Measurements from ENCODE around the gene ZBTB11.
"Not testable (repeated sequence)": the region's sequence is repeated elsewhere in the genome, so short reads cannot be mapped to it uniquely, and the experiment has no call there.

The ZBTB11 gene

GRCh38 chr3:101689286-101689685 lies 12.4 kb upstream of the ZBTB11 start:
- peak; percentile 66 for DNase-seq

- DNase-seq, result peak; percentile 71
These were observed 10.4 kb upstream of the ZBTB11 start for GRCh38 chr3:101687142-101687931.

- no peak for DNase-seq
These were observed 9.0 kb upstream of the ZBTB11 start for GRCh38 chr3:101685870-101686307.

DNA sequence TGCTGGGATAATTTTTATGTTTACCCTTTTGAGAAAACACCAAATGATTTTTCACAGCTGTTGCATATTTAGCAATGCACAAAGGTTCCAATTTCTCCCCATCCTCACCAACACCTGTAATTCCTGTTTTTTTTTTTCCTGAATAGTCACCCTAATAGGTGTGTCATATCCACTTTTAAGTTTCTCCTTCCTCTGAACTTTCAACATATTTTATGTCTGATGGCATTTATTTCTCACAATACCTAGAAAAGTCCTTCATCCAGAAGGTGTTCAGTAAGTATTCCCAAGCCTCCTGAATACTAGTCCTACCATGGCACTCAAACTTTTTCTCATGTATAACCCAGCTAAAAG lies 8.1 kb upstream of the ZBTB11 start:
- no peak for DNase-seq

GRCh38 chr3:101680466-101680865 lies 3.5 kb upstream of the ZBTB11 start:
- no peak for DNase-seq

GRCh38 chr3:101678837-101679236 lies 1.9 kb upstream of the ZBTB11 start:
- not testable (repeated sequence) for DNase-seq

GRCh38 chr3:101677436-101678286 lies 729 bp upstream of the ZBTB11 start:
- no peak for DNase-seq

- DNase-seq, result peak; percentile 98
These were observed 642 bp downstream of the ZBTB11 start for GRCh38 chr3:101676216-101676764.

DNA sequence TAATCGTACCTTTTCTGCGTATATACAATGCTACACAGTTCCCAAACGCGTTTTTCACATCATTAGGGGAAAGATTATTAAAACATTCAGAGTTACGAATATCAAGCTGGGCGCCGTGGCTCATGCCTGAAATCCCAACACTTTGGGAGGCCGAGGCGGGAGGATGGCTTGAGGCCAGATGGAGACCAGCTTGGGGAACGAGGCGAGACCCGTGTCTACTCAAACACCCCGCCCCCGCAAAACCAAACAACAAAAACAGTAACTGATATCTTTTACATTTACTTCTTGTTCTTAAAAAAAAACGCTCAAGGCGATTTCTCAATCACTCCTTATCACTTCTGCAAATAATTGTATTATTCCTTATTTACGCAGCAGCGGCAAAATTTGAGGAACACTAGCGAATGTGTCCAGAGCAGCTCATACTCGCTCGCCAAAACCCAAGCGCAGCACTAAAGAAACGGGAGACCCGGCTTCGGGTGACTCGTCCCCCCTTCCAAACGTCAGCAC lies 1.2 kb downstream of the ZBTB11 start:
- DNase-seq, result no peak

DNA sequence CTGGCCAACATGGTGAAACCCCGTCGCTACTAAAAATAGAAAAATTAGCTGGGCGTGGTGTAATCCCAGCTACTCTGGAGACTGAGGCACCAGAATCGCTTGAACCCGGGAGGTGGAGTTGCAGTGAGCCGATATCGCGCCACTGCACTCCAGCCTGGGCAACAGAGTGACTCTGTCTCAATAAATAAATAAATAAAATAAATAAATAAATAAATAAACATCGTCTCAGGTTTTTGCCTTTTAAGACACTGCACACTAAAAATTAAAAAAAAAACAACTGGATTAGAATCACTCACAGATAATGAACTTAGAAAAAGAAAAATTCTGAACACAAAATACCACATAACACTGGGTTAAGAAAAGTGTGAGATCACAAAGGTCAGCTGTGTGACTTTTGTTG lies 2.4 kb downstream of the ZBTB11 start:
- no peak for DNase-seq

DNA sequence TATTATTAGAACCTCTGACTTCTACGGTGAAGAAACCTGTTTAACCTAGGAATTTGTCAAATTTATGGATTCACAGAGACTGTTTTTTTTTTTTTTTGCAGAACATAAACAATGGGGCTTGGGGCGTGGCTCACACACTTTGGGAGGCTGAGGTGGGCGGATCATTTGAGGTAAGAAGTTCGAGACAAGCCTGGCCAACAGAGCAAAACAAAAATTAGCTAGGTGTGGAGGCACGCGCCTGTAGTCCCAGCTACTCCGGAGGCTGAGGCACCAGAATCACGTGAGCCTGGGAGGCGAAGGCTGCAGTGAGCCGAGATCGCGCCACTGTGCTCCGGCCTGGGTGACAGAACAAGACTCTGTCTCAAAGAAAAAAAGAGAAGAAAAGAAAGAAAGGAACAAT lies 3.0 kb downstream of the ZBTB11 start:
- DNase-seq, result no peak

GRCh38 chr3:101671014-101671413 lies 5.9 kb downstream of the ZBTB11 start:
- no peak for DNase-seq

DNA sequence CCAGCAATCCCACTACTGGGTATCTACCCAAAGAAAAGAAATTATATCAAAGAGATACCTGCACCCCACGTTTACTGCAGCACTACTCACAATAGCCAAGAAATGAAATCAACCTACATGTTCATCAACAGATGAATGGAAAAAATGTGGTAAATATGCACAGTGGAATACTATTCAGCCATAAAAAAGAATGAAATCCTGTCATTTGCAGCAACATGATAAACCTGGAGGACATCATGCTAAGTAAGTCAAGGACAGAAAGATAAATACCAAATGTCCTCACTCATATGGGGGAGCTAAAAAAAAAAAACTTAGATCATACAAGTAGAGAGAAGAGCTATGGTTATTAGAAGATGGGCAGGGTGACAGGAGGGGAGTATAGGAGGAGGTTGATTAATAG lies 9.1 kb downstream of the ZBTB11 start:
- DNase-seq, result no peak

DNA sequence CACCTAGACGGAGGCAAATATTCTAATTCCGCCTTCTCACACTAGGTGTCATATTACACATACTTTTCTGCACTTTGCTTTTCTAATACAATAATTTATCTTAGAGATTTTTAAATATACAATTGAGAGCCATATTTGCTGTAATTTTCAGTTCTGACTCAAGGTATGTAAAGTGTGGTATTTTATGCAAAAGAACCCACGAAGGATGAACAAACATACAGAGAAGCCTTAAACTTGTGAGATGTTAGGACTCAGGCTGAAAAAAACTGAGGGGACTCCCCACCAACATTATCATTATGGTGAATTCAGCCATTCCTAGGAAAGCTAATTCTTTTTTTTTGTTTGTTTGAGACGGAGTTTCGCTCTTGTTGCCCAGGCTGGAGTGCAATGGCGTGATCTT lies 9.6 kb downstream of the ZBTB11 start:
- DNase-seq, result no peak

- DNase-seq, result no peak
These were observed 11.1 kb downstream of the ZBTB11 start for GRCh38 chr3:101665851-101666250.

- no peak for DNase-seq
These were observed 11.6 kb downstream of the ZBTB11 start for GRCh38 chr3:101665357-101665756.

DNA sequence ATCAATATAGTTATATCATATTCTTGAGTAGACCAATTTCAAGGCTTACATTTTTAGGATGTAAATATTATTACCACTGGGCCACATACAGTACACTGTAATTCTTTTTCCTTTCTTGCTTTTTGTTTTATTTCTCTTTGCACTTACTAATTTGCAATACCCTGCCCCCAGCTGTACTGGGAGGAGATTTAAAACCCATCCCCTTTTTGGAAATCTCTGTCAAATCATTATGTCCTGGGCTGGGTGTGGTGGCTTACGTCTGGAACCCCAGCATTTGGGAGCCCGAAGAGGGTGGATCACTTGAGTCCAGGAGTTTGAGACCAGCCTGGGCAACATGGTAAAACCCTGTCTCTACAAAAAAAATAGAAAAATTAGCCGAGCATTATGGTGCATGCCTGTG lies 16.2 kb downstream of the ZBTB11 start:
- no peak for DNase-seq

DNA sequence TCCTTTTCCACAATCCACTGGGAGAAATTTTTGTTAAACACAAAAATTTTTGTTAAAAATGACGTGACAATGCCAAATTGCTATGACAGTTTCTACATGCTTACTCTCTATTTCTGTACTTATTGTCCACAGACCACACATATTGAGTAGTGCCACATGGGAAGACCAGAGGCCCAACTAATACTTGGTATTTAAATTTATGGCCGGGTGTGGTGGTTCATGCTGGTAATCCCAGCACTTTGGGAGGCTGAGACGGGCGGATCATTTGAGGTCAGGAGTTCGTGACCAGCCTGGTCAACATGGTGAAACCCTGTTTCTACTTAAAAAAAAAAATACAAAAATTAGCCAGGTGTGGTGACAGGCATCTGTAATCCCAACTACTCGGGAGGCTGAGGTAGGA lies 20.3 kb downstream of the ZBTB11 start:
- DNase-seq, result no peak

GRCh38 chr3:101646726-101647125 lies 30.2 kb downstream of the ZBTB11 start:
- no peak for DNase-seq

DNA sequence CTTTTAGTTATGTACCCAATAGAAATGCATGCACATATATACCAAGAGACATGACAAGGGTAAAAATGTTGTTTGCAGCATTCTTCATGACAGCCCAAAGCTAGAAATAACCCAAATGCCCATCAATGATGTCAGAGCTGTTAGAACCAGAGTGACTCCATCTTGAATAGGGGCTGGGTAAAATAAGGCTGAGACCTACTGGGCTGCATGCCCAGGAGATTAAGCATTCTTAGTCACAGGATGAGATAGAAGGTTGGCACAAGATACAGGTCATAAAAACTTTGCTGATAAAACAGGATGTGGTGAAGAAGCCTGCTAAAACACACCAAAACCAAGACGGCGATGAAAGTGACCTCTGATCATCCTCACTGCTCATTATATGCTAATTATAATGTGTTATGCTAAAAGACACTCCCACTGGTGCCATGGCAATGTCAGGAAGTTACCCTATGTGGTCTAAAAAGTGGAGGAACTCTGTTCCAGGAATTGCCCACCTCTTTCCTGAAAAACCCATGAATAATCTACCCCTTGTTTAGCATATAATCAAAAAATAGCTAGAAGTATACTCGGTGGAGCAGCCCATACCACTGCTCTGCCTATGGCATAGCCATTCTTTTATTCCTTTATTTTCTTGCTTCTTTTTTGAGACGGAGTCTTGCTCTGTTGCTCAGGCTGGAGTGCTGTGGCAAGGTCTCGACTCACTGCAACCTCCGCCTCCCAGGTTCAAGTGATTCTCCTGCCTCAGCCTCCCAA lies 32.9 kb downstream of the ZBTB11 start:
- DNase-seq, result no peak

DNA sequence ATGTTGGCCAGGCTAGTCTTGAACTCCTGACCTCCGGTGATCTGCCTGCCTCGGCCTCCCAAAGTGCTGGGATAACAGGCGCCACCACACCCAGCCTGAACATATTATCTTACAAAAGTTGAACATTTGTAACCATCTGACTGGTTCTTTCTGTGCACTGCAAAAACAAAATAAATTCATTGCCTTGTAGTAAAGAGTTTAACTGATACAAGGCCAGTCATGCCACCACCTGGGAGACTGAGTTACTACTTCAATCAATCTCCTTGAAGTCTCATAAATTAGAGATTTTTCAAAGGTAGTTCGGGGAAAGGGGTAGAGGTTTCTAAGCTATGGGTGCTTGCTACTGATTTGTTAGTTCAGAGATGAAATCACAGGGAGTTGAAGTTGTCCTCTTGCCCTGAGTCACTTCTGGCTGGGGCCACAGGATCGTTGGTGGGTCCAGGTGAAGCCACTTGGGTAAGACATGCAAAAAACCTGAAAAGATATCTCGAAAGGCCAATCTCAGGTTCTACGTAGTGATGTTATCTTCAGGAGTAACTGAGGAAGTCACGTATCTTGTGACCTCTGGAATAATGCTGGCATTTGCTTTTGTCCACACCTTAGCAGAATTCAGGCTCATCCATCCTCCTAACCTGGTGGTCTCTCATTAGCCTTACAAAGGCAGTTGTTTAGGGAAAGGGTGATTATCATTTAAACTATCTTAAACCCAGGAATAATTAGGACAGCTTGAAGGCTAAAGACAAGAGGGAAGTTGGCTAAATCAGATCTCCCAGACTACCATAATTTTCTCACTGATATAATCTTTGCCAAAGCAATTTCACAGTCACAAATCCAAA lies 33.7 kb downstream of the ZBTB11 start:
- no peak for DNase-seq

DNA sequence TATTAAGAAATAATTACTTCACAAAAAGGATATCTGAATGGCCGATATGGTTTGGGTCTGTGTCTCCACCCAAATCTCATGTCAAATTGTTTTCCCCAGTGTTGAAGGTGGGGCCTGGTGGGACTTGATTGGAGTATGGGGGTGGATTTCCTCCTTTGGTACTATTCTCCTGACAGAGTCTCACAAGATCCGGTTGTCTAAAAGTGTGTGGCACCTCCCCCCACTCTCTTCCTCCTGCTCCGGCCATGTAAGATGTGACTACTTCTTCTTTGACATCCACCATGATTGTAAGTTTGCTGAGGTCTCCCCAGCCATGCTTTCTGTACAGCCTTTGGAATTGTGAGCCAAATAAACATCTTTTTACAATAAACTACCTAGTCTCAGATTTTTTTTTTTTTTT lies 34.5 kb downstream of the ZBTB11 start:
- no peak for DNase-seq
